ES-I3 (cell line): ENCODE measurements around the gene DIPK1A.

Source experiments
- H3K36me3 ChIP-seq: 2 replicates; pipeline ENCODE4 v1.6.1; 2013; ENCODE audit warnings: mild to moderate bottlenecking, low read length, control low read depth, moderate library complexity; ENCODE audit not compliant: insufficient read depth
- H3K4me1 ChIP-seq: 2 replicates; pipeline ENCODE4 v1.6.1; 2013; ENCODE audit warnings: mild to moderate bottlenecking, control low read depth, low read length; ENCODE audit not compliant: insufficient read depth
- H3K9ac ChIP-seq: 2 replicates; pipeline ENCODE4 v1.6.1; 2013; ENCODE audit warnings: low read depth, mild to moderate bottlenecking, low read length, moderate library complexity
- H3K9me3 ChIP-seq: 2 replicates; pipeline ENCODE4 v1.6.1; 2013; ENCODE audit warnings: mild to moderate bottlenecking, low read length, moderate library complexity; ENCODE audit not compliant: control insufficient read depth, insufficient read depth

DIPK1A gene

DNA sequence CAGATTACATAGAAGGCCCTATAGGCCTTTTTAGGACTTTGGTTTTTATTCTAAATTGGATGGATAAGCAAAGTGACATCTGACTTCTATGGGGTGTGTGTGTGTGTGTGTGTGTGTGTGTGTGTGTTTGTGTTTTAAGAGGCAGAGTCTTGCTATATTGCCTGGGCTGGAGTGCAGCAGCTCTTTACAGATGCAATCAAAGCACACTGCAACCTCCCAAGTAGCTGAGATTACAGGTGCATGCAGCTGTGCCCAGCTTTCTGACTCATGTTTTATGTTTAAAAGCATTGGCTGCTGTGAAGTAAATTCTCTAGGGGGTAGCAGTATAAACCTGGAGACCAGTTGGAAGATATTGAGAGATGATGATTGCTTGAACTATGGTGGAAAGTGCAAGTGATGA is 164.0 kb downstream of the DIPK1A start:
- Histone ChIP-seq H3K9me3 (no peaks in the 10 kb centered on the region), H3K4me1 (no peaks in the 10 kb centered on the region), H3K9ac (no peak overlapping the region), H3K36me3 (no peaks in the 10 kb centered on the region)

DNA sequence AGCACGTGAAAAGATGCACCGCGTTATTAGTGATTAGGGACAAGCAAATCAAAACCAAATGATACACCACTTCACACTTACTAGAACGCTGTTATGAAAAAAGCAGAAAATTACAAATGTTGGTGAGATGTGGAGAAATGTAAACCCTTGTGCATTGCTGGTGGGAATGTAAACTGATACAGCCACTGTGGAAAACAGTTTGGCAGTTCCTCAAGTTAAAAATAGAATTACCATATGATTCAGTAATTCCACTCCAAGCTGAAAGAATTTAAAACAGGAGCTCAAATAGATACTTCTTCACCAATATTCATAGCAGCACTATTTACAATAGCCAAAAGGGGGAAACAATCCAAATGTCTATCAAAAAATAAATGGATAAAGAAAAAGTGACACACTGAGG is 166.1 kb downstream of the DIPK1A start:
- no peaks in the 10 kb centered on the region for H3K9me3 ChIP-seq
- H3K36me3 ChIP-seq: no peaks in the 10 kb centered on the region
- peaks cover 9% of the 10 kb centered on the region; the same call in 1 of the 2 replicates for H3K4me1 ChIP-seq
- no peak overlapping the region for H3K9ac ChIP-seq

DNA sequence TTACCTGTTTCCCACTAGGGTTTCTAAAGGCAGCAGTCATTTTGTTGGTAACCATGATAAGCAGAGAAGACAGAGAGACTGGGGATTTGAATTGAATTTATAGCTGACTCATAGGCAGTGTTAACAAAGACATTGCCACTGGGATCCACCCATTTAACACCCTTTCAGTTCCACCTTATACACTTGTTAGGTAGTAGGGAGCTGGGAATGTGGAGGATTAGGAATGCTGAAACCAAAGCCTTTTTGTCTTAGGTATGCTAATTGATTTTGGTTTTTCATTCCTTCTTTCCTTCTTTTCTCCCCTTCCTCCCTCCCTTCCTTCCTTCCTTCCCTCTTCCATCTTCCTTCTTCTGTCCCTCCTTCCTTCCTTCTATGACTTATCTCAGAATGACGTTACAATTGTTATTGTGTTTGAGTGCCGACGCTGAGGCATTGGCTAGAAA is 168.9 kb downstream of the DIPK1A start:
- H3K4me1 ChIP-seq: peaks cover 14% of the 10 kb centered on the region
- no peaks in the 10 kb centered on the region for H3K36me3 ChIP-seq
- peak overlapping the region; percentile 33 for H3K9ac ChIP-seq
- no peaks in the 10 kb centered on the region for H3K9me3 ChIP-seq
